ENCODE results near the gene GLRA1.
A peak's percentile ranks its signal among the peaks of the same experiment; 100 is the strongest.

- TF ChIP-seq CTCF (IDR thresholded peaks at IDR 0.05; ENCODE audit: low read depth, low read length, missing input control) (no peak), EGR1 (IDR thresholded peaks at IDR 0.05; ENCODE audit: low read depth in 2 of 2) (no peak), GABPA (IDR thresholded peaks at IDR 0.05 in 1 of 2, conservative IDR thresholded peaks at IDR 0.05 in 1 of 2) (no peak), TAF1 (conservative IDR thresholded peaks at IDR 0.05) (no peak), YY1 (IDR thresholded peaks at IDR 0.05) (no peak), MAX (IDR thresholded peaks at IDR 0.05) (no peak), REST (IDR thresholded peaks at IDR 0.05) (no peak), HNF4A (conservative IDR thresholded peaks at IDR 0.05) (peak in 1 of 2 donors; percentile 30), ATF3 (IDR thresholded peaks at IDR 0.05) (no peak)
These were observed 151.6 kb downstream of the GLRA1 start for GRCh38 chr5:151772846-151773561.

Measured in liver (tissue), 3 donors.